Measurements from ENCODE around the gene QPCT.

Gene QPCT

DNA sequence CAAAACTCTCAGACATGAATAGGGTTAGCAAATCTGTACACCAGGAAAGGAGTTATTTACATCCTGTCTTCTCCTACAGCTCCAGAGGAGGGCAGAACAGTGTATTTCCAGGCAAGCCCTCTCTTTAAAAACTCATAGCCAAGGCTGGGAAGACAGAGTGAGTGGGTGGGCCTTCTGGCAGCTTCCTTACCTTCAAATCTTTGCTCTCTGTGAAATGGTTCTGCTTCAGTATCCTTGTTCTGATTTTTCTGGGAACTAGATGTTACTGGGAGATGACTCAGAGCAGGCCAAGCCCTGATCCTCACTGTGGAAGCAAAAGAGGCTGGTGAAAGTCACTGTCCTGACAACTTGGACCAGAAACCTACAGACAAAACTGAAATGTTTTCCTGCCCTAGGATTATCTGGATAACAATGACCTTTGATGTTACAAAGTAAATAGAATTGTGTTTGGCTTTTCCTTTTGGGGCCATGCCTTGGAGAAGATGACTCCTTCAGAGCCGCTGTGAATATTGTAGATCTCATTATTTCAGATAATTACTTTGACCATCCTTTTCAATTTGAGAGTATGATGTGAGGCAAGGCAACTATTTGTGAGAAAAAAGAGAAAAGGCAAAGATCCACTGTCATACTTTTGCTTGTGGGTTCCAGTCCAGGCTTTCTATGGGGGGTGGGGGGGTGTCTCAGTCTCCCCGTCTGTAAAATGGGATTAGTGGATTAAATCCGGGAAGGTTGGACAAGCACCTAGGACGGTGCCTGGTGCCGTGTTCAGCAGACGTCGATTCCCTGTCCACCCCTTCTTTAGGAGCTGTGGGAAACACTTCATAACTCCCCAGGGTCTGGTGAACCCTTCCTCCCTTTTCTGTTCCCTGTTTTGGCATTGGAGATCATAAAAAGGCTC is 644 bp upstream of the QPCT start:
- peak overlapping the region; percentile 58 for H3K4me3 ChIP-seq (replicated peaks; ENCODE audit: low read depth, low read length)
- no peak for DNase-seq (ENCODE audit: extremely low read depth, low read depth)
- peak; percentile 35 for TF ChIP-seq CTCF (IDR thresholded peaks at IDR 0.05; ENCODE audit: low read depth, low read length, missing control alignments)

- H3K4me3 ChIP-seq (replicated peaks; ENCODE audit: low read depth, low read length), result no peak overlapping the region
- DNase-seq (ENCODE audit: extremely low read depth, low read depth), result no peak
- no peak for TF ChIP-seq CTCF (IDR thresholded peaks at IDR 0.05; ENCODE audit: low read depth, low read length, missing control alignments)
Measured at GRCh38 chr2:37348155-37348554, 3.7 kb downstream of the QPCT start.

GRCh38 chr2:37349231-37349860 is 4.9 kb downstream of the QPCT start:
- H3K4me3 ChIP-seq (replicated peaks; ENCODE audit: low read depth, low read length), result no peak overlapping the region
- TF ChIP-seq CTCF (IDR thresholded peaks at IDR 0.05; ENCODE audit: low read depth, low read length, missing control alignments), result no peak
- DNase-seq (ENCODE audit: extremely low read depth, low read depth), result no peak

DNA sequence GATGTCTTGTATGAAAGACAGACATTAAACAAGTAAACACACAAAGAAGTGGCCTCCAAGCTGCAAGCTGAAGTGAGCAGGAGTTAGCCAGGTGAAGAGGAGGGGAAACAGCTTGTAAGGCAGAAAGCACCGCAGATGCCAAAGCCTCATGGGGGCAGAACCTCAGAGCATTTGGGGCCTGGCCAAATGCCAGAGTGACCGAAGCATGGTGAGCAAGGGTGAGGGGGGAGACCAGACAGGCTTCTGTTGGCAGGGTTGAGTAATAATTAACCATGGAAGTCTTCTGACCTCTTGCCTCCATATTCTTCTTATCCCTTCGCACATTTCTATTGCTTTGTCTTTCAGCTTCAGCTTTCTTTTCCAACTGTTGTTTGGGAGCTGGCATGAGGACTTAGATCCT is 5.6 kb downstream of the QPCT start:
- no peak for TF ChIP-seq CTCF (IDR thresholded peaks at IDR 0.05; ENCODE audit: low read depth, low read length, missing control alignments)
- no peak overlapping the region for H3K4me3 ChIP-seq (replicated peaks; ENCODE audit: low read depth, low read length)
- no peak for DNase-seq (ENCODE audit: extremely low read depth, low read depth)

GRCh38 chr2:37354531-37354930 is 10.1 kb downstream of the QPCT start:
- DNase-seq (ENCODE audit: extremely low read depth, low read depth), result no peak
- TF ChIP-seq CTCF (IDR thresholded peaks at IDR 0.05; ENCODE audit: low read depth, low read length, missing control alignments), result no peak
- no peak overlapping the region for H3K4me3 ChIP-seq (replicated peaks; ENCODE audit: low read depth, low read length)

DNA sequence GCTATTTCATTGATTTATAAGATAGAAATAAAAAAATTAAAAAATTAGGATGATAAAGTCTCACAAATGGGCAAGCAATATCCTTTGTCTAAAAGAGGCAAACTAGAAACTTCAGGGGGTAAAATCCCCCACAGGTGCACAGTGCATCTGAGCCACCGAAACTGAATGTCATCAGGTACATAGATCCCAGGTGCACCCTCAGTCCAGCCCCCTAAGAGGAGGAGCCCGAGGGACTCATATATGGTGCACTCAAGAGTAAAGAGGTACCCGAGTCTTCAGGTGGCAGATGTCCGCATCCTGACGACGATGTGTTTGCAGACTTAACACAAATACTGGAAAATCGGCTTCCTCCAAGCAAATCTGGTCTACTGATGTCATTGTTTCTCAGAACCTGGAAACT is 11.3 kb downstream of the QPCT start:
- no peak for TF ChIP-seq CTCF (IDR thresholded peaks at IDR 0.05; ENCODE audit: low read depth, low read length, missing control alignments)
- no peak for DNase-seq (ENCODE audit: extremely low read depth, low read depth)
- no peak overlapping the region for H3K4me3 ChIP-seq (replicated peaks; ENCODE audit: low read depth, low read length)
